HG03457 (cell line): ENCODE measurements around the gene CLEC16A.

Experiments used
- ATAC-seq: cut with Tn5 transposase; IDR thresholded peaks from one replicate; pipeline ENCODE4 v1.9.1; 2021; ENCODE audit warnings: moderate number of reproducible peaks; ENCODE audit not compliant: unreplicated experiment

CLEC16A gene

GRCh38 chr16:11183035-11183812, 238.9 kb downstream of the CLEC16A start:
- ATAC-seq: no peak

- no peak for ATAC-seq
Measured at GRCh38 chr16:11183951-11184350, 239.6 kb downstream of the CLEC16A start.

GRCh38 chr16:11187522-11188023, 243.2 kb downstream of the CLEC16A start:
- ATAC-seq: no peak

GRCh38 chr16:11188801-11189740, 244.7 kb downstream of the CLEC16A start:
- ATAC-seq: no peak

- ATAC-seq: no peak
Measured at GRCh38 chr16:11190588-11191560, 246.5 kb downstream of the CLEC16A start.

GRCh38 chr16:11191665-11192064, 247.3 kb downstream of the CLEC16A start:
- no peak for ATAC-seq

- no peak for ATAC-seq
Measured at GRCh38 chr16:11193494-11193893, 249.1 kb downstream of the CLEC16A start.

- no peak for ATAC-seq
Measured at GRCh38 chr16:11194913-11195312, 250.5 kb downstream of the CLEC16A start.

GRCh38 chr16:11196286-11196828, 252.0 kb downstream of the CLEC16A start:
- no peak for ATAC-seq

- no peak for ATAC-seq
Measured at GRCh38 chr16:11198375-11198774, 254.0 kb downstream of the CLEC16A start.

- no peak for ATAC-seq
Measured at GRCh38 chr16:11198828-11199227, 254.5 kb downstream of the CLEC16A start.

- no peak for ATAC-seq
Measured at GRCh38 chr16:11200592-11200991, 256.2 kb downstream of the CLEC16A start.

- ATAC-seq: no peak
Measured at GRCh38 chr16:11201498-11202259, 257.3 kb downstream of the CLEC16A start.

GRCh38 chr16:11202260-11203091, 258.1 kb downstream of the CLEC16A start:
- ATAC-seq: no peak

- ATAC-seq: no peak
Measured at GRCh38 chr16:11203111-11203623, 258.8 kb downstream of the CLEC16A start.

- no peak for ATAC-seq
Measured at GRCh38 chr16:11204513-11205047, 260.2 kb downstream of the CLEC16A start.

GRCh38 chr16:11205065-11205699, 260.8 kb downstream of the CLEC16A start:
- ATAC-seq: no peak
